Bone marrow (tissue), 2 donors: ENCODE measurements around the gene GCSH.

Experiments used
- DNase-seq, 2 donors: peaks; one replicate each; lab custom pipeline; 2025; lab: John Stamatoyannopoulos, UW

Gene GCSH

DNA sequence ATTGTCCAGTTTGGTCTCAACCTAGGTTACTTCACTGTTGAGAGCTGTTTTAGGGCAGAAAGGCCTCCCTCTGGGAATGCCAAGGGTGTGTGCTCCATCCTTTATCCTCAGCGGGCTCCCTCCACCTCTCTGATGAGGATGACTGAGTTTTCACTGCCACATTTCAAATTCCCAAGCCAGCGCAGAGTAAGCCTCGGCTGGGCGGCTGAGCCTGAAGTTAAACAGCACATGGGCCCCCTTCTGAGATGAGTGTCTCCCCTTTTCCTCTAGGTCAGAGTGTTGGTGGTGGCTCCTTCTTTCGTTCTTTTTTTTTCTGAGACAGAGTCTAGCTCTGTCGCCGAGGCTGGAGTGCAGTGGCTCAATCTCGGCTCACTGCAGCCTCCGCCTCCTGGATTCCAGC, 5.5 kb upstream of the GCSH start:
- DNase-seq: no peak

DNA sequence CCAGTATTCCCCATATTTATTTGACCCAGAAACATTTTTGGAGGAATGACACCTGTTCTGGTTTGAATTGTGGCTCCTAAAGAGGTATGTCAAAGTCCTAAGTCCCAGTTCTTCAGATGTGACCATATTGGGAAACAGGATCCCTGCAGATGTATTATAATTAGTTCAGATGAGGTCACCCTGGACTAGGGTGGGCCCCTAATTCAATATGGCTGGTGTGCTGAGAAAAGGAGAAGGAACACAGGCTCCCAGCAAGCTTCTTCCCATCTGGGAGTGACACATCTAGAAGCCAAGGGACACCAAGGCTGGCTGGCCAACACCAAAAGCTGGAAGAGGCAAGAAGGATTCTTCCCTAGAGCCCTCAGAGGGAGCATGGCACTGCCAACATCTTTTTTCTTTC, 3.8 kb upstream of the GCSH start:
- DNase-seq: no peak

DNA sequence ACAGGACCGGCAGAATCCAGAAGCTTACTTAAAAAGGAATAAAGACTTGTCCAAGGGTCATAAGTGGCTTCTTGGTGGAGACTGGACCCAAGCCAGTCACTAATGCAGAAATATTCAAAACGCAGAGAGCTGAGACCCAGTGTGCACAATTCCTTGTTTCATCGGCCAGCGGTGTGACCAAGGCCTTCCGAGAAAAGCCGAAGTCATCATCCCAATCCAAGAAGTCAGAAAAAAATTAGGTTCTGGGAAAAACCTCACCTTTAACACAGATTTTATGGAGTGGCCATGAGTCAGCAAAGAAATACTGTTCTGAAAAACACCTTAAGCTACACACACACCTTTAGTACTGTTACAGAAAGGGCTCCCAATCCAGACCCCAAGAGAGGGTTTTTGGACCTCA, 1.0 kb upstream of the GCSH start:
- no peak for DNase-seq

DNA sequence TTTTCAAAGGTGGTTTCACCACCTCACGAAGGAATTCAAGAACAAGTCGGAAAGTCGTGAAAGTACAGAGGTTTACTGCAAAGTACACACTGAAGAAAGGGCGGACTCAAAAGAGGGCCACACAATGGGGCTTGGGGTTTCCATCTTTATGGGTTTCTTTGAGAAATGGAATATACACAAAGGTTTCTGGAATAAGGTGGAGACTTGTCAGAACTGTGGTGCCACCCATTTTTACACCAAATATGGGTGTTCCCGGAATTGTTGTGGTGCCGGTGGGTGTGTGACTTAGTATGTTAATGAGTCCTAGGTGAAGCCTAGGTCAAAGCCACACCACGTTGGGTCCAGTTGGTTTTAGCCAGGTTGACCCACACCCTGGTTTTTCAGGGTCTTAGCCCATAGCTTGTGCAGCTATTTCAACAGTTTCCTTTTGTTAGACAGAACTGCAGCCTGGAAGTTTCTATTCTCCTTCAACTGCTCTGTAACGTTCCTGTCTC, 567 bp upstream of the GCSH start:
- DNase-seq: no peak

DNA sequence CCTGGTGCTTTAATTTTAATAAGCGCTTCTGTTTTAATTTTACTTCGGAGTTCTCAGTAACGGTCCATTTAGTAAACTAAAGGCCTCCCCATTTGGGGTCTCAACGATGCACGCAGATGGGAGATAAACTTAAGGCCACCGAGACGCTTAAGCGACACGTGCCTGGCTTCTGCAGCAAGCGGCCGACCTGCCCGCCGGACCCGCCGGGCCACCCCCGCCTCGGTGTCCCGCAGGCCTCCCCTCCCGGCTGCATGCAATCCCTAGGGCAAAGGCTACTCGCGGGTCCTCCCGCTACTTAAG, 592 bp downstream of the GCSH start:
- DNase-seq: no peak

DNA sequence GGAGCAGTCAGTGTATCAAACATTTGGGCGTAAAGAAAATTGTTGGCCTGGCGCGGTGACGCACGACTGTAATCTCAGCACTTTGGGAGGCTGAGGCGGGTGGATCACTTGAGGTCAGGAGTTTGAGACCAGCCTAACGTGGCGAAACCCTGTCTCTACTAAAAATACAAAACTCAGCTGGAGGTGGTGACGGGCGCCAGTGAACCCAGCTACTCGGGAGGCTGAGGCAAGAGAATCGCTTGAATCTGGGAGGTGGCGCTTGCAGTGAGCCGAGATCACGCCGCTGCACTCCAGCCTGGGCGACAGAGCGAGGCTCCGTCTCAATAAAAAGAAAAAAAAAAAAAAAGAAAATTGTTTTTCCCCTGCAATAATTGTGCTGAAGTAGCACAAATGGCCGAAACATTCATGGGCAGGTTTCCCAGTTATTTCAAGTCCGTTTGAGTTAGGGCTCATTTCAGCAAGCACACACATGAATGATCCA, 1.4 kb downstream of the GCSH start:
- no peak for DNase-seq

DNA sequence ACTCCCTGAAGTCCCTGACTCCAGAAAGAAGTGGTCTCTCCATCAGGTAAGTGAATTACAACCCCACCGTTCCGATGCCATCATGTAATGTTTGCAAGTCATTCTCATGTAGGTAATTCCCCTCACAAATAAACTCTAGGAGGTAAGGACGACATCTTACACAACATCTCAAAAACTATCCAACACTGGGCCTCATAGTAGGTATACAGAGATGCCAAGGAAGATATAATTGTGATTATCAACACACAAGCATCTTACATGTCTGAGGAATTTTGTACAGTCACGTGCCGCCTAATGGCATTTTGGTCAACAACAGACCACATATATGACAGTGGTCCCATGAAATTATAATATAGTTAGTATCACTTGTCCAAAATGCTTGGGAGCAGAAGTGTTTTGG, 7.4 kb downstream of the GCSH start:
- no peak for DNase-seq

DNA sequence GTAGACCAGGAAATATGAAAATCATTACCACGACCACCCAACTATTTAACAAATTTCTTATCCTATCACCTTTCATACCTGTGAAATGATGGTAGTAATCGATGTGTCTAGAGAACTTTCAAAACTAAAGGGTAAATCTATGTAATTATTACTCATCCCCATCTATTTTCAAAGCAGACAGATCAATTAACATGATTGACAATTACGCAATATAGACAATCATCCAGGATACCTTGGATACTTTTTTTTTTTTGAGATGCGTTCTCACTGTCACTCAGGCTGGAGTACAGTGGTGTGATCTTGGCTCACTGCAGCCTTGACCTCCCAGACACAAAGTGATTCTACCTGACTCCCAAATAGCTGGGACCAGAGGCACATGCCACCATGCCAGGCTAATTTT, 15.2 kb downstream of the GCSH start:
- no peak for DNase-seq

DNA sequence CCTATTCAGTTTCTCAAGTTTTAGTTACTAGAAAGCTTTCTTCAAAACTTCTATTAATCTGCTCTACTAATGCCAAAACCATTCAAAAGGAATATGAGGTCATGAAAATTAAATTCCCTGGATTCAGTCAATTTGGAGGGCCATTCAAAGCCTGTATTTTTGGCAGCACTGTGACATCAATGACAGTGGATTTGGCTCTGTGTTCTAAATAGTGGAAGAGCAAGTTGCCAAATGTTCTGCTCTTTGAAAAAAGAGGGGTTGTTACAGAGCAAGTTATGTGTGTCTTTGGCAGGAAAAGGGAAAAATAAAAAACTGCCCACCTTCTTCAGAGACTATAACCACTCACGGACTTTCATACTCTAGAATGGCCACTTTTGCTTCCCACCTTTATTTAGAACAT, 16.0 kb downstream of the GCSH start:
- DNase-seq: no peak

DNA sequence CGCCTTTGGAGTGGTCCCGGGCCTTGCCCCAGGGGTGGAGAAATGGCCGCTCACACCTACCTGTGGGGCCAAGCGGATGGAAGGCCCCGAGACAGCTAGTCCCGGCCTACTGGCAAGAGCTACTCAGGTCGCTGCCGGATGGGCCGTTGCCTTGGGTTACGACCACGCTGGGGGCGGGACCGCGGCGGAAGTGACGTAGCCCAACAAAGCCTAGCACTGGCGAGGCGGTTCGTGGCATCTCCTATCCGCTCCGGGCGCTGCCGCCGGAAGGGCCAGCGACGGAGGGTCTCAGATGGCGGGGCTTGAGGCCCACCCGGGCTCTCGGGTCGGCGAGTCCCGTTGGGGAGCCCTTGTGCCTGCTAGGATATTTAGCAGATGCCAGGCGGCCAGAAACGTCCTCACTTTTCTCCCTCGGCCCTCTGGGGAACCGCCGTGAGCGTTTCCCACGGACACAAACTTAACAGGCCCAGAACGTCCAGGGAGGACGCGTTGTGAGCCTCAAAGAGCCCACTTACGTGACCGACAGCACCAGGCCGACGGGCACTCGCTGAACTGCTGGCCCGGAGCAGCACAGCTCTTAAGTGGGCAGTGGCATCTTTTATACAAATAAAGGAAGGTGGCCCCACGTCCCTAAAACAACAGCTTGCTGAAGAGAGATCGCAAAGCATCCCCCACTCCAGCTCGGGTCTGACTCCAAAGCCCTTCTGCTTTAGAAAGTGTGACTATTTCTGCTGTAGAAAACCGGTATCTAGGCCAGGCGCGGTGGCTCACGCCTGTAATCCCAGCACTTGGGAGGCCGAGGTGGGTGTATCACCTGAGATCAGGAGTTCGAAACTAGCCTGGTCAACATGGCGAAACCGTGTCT, 18.9 kb downstream of the GCSH start, which contains the start of gene C16orf46:
TSS of gene C16orf46 (minus strand) at position 163 of the 865 bp plus-strand sequence. CDS start 13,283 bp downstream, outside the sequence.
- peak; percentile 84 to 99 for DNase-seq

DNA sequence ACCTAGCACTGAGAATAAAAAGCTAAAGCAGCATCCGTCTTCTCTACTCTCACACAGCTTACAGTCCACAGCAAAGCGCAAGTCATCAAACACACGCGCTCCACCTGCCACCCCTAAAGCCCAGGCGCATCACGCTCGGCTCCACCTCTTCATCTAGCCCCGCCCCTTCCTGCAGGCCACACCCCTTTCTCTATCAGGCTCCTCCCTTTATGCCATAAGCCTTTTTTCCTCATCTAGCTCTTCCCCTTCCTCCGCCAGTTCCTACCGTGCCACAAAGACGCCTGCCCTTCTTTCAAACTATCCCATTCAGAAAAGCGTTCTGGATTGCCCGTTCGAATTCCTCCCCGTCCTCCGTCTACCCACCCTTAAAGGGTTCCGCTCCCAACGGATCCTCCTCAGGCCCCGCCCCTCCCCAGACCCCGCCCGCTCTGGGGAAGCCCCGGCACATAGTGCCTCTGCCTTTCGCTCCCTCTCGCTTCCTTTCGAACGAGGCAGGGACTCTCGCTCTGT, 19.6 kb downstream of the GCSH start:
- peak; percentile 84 to 99 for DNase-seq

DNA sequence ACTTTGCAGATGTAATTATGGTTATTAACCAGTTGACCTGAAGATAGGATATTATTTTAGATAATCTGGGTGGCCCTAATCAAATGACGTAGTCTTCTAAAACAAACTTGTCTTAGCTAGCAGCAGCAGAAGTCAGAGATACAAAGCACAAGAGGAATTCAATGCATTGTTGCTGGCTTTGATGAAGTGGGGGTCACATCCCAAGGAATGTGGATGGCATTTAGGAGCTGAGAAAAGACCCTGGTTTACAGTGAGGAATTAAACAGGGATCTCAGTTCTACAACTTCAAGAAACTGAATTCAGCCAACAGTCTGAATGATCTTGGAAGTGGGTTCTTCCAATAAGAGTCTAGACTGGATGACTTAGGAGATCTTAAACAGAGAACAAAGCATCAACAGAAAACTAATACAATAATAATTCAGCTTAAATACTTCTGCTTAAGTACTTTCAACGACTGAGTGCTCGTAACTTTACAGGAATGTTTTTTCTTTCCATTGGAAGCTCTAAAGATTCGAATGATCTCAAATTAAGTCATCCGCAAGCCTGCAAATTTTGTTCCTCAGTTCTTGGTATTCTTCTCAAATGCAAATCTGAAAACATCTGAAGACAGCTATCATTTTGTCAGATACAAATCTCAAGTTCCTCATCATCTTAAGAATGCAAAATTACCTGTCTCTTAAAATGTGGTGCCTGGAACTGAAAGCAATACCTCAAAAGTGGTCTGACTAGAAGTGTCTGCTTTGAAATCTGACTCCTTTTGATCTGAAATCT, 22.4 kb downstream of the GCSH start:
- DNase-seq: no peak

DNA sequence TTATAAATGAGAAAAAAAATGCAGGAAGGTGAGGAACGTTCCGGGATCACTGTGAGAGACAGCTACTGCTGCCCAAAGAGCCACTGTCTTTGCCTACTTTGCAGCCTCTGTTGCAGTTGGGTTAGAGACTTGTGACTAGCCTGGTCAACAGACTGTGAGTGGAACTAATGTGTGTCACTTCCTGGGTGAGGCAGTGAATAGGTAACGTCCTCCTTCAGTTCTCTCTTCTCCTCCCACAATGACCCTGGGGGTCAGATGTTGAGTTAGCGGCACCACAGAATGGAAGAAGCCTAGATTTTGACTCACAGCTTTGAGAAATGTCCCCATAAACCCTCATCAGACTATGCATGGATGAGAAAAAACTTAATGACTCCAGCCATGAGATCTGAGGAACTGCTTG, 24.4 kb downstream of the GCSH start:
- DNase-seq: no peak

DNA sequence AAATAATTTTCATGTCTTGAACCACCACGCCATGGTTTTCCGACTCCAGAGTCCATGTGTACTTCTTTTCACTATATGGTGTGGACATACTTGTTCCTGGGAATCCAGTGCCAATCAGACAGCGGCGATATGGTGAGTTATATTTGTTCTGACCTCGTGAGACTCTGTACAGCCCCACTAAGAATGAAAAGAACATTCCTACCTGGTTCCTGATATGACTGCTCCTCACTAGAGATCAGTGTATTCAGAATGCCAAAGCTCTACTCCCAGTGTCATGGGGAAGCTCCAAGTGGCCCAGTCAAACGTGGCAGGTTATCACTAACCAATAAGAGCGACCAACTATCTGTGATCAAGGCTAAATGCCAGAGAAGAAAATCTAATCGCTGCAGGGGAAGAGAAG, 25.2 kb downstream of the GCSH start:
- DNase-seq: no peak

DNA sequence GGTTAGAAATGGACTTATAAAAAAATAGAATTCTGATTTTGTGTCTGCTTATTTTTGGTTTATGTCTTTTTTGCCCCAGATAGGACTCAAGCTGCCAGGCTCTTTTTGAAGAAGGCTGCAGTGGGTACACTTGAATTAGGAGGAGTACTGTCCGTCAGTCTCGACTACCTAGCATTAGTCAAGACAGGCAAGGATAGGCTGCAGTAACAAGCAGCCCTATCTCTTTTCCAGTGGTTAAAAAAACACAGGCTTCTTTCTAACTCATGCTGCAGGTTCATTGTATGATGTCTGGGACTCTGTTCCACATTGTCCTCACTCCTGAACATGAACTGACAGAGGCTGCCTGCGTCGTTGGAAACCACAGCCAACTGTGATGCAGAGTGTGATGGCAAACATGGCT, 27.1 kb downstream of the GCSH start:
- DNase-seq: no peak

DNA sequence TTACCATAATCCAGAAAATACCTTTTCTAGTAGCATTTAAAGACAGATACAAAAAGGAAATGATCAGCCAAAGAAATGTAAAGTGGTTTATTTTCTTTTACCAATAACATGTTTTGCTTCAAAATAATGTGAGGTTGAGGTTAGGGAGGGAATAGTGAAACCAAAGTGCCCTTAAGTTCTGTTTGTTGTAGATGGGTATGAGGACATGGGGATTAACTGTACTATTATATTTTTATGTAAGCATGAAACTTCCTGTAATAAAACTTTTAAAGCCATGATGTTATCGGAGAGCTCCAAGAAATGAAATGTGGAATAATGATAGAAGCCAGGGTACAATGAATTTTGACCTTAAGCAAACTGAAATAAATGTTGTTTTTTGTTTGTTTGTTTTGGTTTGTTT, 29.0 kb downstream of the GCSH start:
- DNase-seq: no peak

DNA sequence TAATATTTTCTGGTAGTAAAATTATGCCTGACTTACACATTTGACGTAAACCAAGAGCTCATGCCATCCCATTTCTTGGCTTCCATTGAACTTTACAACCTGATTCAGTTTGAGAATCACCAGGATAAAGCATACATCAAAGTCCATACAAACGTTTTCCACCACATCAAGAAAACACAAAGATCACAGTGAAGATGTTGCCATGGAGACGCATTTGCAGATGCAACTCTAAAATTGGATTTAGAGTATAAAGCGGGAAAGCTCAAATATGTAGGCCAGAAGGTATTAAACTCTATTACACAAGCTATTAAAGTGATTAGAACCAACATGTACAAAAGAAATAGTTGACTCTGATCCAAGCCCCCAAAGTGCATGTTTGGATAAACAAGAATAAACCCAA, 29.5 kb downstream of the GCSH start:
- no peak for DNase-seq

DNA sequence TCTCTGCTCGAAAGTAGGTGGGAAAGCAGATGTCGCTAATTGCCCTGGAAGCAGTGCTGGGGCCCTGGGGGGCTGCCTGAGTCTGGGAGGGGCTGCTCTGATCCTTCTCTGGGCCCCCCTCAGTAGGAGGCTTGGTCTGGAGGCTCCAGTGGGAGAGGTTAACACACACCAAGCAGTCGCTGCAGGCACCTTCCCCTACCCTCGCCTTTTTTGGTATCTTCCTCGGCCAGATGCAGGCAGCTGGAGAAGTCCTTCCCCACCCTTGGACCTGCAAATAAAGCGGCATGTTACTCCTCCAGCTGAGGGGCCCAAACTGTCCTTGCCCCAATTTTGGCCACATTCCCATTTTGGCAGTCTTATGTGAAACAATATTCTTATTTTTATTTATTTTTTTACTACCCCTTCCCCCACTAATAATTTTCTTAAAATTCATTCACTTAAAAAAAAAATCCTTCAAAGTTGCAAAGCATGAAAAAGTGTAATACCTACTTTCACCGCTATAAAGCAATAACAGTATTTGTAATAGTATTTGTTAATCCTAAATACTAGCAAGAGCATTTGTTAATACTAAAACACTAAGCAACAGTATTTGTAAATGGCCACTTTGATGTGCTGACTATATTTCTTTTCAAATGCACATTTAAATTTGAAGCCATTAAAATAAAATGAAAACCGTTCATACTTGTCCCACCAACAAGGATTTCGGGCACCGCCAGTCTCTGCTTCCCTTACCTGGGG, 34.2 kb downstream of the GCSH start:
- no peak for DNase-seq

DNA sequence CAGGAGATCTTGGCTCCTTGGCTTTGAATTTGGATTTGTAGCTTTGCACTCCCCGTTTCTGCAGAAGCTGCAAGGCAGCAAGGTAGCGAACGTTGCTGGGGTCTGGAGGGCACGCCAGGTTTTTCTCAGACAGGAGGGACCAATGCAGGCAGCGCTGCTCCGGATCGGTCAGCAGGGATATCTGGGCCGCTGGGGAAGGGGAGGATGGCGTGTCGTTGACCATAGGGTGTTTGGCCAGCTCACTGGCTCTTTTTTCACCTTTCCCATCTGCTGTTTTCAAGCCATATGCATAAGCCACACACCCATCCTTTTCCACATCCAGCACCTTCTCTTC, 34.9 kb downstream of the GCSH start:
- no peak for DNase-seq

DNA sequence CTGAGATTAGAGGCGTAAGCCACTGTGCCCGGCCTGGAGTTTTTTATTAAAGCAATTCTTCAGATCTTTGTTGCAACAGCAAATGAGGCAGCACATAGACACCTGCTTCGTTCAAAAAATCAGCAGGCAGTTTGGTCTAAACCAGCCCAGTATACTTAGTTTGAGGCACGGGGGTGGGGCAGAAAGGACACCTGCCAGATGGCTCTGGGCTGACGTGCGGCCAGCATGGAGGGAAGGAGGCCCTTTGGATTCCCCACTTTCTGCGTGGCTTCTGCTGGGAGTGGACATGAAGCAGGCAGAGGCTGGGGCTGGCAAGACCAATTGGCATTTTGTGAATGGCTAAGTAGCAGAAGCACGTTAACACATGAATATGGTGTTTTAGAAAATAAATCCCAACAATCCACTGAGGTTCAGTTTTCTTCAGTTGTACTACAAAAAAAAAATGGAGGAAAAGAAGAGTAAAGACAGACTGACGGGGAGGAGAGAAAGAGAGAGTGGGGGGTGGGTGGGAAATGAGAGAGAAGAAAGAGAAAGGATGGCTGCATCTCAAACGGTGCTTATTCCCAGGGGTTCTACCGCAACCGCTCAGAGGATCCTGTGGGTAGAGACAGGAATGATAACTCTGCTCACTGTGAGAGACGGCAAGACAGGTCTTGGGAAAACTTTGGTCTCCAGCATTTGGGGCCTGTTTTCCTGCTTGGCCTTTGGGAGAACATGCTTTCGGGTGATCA, 35.5 kb downstream of the GCSH start:
- no peak for DNase-seq

DNA sequence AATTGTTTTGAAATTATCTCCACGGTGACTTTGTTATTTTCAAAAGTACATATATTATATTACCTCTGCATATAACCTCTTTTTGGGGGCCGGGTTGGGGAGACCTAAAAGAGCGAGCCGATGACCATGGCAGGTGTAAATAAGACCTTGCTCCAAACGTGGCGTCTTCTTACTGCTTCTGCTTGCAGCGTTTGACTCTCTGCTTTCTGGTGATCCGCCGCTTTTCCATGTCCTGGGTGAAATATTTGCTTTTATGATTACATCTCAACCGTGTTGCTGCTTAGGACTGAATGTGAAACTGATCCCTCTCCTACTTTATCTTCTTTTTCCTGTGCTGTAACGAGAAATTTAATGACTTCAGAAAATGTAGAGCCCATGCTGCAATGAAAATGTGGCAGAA, 42.4 kb downstream of the GCSH start:
- no peak for DNase-seq

DNA sequence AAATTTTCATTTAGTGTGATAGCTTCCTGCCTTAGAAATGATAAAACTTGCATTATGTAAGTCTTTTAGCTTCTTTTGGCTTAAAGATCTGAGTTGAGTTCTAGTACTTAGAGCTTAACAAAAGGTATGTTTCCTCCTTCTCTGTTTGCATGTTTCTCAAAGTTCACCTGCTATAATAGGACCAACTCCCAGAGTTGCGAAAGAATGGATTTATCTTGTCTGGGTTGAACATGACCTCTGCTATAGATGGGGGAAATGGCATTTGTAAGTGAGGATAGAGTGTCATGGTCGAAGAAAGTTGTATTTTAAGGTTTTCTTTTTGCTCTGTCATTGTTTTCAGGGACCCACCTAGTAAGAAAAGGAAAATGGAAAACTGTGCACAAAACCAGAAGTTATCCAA, 53.4 kb downstream of the GCSH start:
- DNase-seq: no peak
